ENCODE results near the gene DERL2. TPM values are rescaled to one million over a fixed set of nuclear protein-coding genes. Genes with fewer than 3 reads are reported as not detected.

DERL2 gene
- total and polyA plus RNA-seq, 12 donors: 25.6 to 165 (median 80.9) TPM

DNA sequence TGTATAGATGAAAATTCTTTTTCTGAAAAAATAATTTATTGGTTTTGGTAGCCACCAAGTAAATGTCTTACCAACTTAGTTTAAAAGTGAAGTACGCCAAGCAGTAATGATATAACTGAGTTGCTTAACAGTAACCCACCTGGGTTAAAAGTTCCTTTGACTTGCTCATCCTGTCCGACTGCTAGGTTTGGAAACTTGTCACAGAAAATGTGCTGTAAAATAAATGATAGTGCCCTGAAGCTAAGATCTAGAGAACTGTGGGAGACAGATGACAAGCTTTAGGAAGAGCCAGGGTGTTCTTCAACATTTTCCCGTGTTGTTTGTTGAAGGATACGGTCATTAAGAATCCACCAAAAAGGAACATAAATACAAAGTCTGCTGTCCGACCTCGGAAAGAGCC is 5.0 kb downstream of the DERL2 start:
- Histone ChIP-seq H3K36me3 (replicated peaks in 1 of 2) (peaks cover 0 to 58% of the 10 kb centered on the region in 2 donors), H3K4me3 (no peak overlapping the region), H3K9me3 (replicated peaks in 1 of 3) (no peaks in the 10 kb centered on the region), H3K4me1 (replicated peaks in 1 of 2) (peaks cover 0 to 15% of the 10 kb centered on the region in 2 donors), H3K27ac (peak overlapping the region in 2 of 5 donors; percentile 3 to 8), H3K27me3 (no peaks in the 10 kb centered on the region)
- TF ChIP-seq, protein P1, sequence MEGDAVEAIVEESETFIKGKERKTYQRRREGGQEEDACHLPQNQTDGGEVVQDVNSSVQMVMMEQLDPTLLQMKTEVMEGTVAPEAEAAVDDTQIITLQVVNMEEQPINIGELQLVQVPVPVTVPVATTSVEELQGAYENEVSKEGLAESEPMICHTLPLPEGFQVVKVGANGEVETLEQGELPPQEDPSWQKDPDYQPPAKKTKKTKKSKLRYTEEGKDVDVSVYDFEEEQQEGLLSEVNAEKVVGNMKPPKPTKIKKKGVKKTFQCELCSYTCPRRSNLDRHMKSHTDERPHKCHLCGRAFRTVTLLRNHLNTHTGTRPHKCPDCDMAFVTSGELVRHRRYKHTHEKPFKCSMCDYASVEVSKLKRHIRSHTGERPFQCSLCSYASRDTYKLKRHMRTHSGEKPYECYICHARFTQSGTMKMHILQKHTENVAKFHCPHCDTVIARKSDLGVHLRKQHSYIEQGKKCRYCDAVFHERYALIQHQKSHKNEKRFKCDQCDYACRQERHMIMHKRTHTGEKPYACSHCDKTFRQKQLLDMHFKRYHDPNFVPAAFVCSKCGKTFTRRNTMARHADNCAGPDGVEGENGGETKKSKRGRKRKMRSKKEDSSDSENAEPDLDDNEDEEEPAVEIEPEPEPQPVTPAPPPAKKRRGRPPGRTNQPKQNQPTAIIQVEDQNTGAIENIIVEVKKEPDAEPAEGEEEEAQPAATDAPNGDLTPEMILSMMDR (IDR thresholded peaks at IDR 0.05): no peak
- no peak for TF ChIP-seq POLR2A (IDR thresholded peaks at IDR 0.05)
- intact Hi-C loops (cut with DNase I): no loop called here
- WGBS, 4 donors: 55 to 61% (median 56%) methylated on average over 6 of the region's 6 CpGs
- DNase-seq: no peak

DNA sequence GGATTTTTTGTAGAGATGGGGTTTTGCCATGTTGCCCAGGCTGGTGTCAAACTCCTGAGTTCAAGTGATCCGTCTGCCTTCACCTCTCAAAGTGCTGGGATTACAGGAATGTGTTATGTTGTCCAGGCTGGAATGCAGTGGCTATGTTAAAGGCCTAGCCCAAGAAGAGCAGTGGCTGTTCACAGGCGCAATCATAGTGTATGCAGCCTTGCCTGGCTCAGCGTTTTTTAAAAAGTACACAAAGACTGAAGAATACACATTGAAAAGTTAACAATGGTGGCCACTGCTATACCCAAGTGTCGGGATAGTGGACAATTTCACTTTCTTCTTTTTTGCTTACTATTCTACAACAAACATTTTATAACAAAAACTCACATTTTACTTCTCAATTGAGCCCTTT is 7.0 kb downstream of the DERL2 start:
- H3K36me3 ChIP-seq (replicated peaks in 1 of 2): peaks cover 0 to 71% of the 10 kb centered on the region in 2 donors
- DNase-seq: no peak
- no peaks in the 10 kb centered on the region for H3K27me3 ChIP-seq
- TF ChIP-seq, protein P1 (IDR thresholded peaks at IDR 0.05): no peak
- H3K9me3 ChIP-seq (replicated peaks in 1 of 3): no peaks in the 10 kb centered on the region
- intact Hi-C loops (cut with DNase I): no loop called here
- no peak overlapping the region for H3K27ac ChIP-seq
- H3K4me1 ChIP-seq (replicated peaks in 1 of 2): peaks cover 0 to 6% of the 10 kb centered on the region in 2 donors
- 90 to 94% (median 93%) methylated on average over 4 of the region's 4 CpGs for WGBS, 4 donors
- no peak overlapping the region for H3K4me3 ChIP-seq

DNA sequence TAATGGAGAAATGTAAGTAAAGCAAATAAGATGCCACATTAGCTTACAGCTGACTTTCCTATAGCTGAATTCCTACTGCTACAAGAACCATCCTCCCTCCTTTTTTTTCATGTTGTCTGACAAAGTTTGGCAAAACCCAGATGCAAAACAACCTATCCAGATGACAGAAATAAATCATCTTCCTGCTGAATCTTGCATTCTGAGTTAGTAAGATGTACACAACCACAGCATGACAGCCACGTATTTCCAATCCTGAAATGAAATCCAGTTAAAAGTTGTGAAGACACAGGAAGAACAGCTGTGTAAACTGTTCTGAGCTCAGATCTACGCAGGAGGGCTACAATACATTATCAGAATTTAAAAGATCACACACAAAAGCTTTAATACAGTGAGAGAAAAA is 12.1 kb downstream of the DERL2 start:
- Histone ChIP-seq H3K4me1 (replicated peaks in 1 of 2) (peaks cover 0 to 6% of the 10 kb centered on the region in 2 donors), H3K27me3 (no peaks in the 10 kb centered on the region), H3K4me3 (no peak overlapping the region), H3K36me3 (replicated peaks in 1 of 2) (peaks cover 0 to 68% of the 10 kb centered on the region in 2 donors), H3K27ac (no peak overlapping the region), H3K9me3 (replicated peaks in 1 of 3) (no peaks in the 10 kb centered on the region)
- 89 to 94% (median 92%) methylated on average over 2 of the region's 2 CpGs for WGBS, 4 donors
- no peak for TF ChIP-seq POLR2A (IDR thresholded peaks at IDR 0.05)
- intact Hi-C loops (cut with DNase I): no loop called here
- DNase-seq: no peak

DNA sequence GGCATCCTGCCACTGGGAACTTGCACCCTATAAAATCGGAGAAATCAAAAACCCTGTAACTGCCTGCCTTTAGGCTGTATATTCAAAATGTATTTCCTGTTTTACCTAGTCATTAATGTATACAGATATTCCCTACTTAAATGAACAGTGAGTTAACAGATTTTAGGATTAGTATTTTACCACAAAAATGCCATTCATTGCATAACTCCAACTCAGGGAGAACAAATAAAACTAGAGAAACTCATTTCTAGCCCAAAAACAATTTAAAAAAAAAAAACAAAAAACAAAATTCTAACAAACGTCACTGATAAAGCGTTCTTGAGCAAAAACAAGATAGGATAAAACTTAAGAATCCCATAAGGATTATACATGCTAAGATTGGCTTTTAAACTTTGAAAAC is 13.5 kb downstream of the DERL2 start:
- intact Hi-C loops (cut with DNase I): no loop called here

DNA sequence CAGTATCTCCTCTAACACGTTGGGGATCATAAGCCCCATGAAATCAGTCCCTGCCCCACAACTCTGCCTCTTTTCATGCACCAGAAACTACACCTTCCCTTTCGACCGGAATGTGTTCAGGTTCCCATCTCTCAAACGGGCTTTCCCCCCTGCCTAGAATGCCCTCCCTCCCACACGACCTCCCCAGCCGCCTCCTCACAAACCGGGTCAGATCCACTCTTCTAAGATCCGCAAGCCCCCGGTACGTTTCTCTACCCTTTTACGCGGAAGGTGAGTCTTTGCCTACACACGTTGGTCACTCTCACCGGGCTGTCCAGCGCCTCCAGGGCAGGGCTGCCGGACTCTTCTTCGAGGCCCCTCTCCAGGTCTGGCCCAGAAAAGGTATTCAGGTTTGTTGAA is 17.9 kb downstream of the DERL2 start:
- intact Hi-C loops (cut with DNase I): no loop called here
- Histone ChIP-seq H3K27me3 (no peaks in the 10 kb centered on the region), H3K4me3 (peak overlapping the region; percentile 76 to 90 (median 82)), H3K4me1 (replicated peaks in 1 of 2) (peaks cover 7 to 21% of the 10 kb centered on the region in 2 donors), H3K36me3 (replicated peaks in 1 of 2) (peaks cover 0 to 10% of the 10 kb centered on the region in 2 donors), H3K27ac (peak overlapping the region in 3 of 5 donors; percentile 16 to 82 (median 65)), H3K9me3 (replicated peaks in 1 of 3) (no peaks in the 10 kb centered on the region)
- TF ChIP-seq, protein P1 (IDR thresholded peaks at IDR 0.05): no peak
- TF ChIP-seq POLR2A (IDR thresholded peaks at IDR 0.05): no peak
- no peak for DNase-seq
- 1% methylated on average over 17 of the region's 17 CpGs for WGBS, 4 donors

More for the DNA sequence above, 13.5 kb downstream of the DERL2 start:
- H3K27ac ChIP-seq: no peak overlapping the region
- no peaks in the 10 kb centered on the region for H3K9me3 ChIP-seq (replicated peaks in 1 of 3)
- H3K27me3 ChIP-seq: no peaks in the 10 kb centered on the region
- DNase-seq: no peak
- no peak overlapping the region for H3K4me3 ChIP-seq
- TF ChIP-seq, protein P1 (IDR thresholded peaks at IDR 0.05): no peak
- no peak for TF ChIP-seq POLR2A (IDR thresholded peaks at IDR 0.05)
- WGBS, 4 donors: 84 to 88% (median 85%) methylated on average over 3 of the region's 3 CpGs
- H3K4me1 ChIP-seq (replicated peaks in 1 of 2): peaks cover 6 to 13% of the 10 kb centered on the region in 2 donors
- peaks cover 0 to 54% of the 10 kb centered on the region in 2 donors for H3K36me3 ChIP-seq (replicated peaks in 1 of 2)

Measured in adrenal gland (tissue), 12 donors.